SU-DHL-6 (cell line): ENCODE data around the gene UBE2E1.

Source experiments
- H2AFZ ChIP-seq: fragments of 200-600 bp; sonication (generic); 2 replicates; pipeline ENCODE4 v1.6.1; 2014; ENCODE audit warnings: low read depth, mild to moderate bottlenecking, moderate library complexity, mixed read lengths, antibody characterized with exemption, low read length; ENCODE audit not compliant: severe bottlenecking
- H3F3A ChIP-seq: fragments of 200-600 bp; shearing (Covaris generic); 2 replicates; pipeline ENCODE4 v1.6.0; 2016; ENCODE audit warnings: antibody characterized with exemption, mild to moderate bottlenecking; ENCODE audit not compliant: insufficient read depth
- H3K27ac ChIP-seq: fragments of 200-600 bp; sonication (generic); 2 replicates; pipeline ENCODE4 v1.5.1; 2016; ENCODE audit warnings: low read depth, mild to moderate bottlenecking, low read length, moderate library complexity, mixed read lengths
- H3K27me3 ChIP-seq: fragments of 200-600 bp; sonication (generic), shearing (Covaris generic); 2 replicates; pipeline ENCODE4 v1.6.0; 2014; ENCODE audit warnings: mild to moderate bottlenecking, low read length
- H3K36me3 ChIP-seq: fragments of 200-600 bp; sonication (generic); 2 replicates; pipeline ENCODE4 v1.6.1; 2014; ENCODE audit warnings: mild to moderate bottlenecking, low read length, mixed read lengths
- H3K4me2 ChIP-seq: fragments of 300-600, 200-600 bp; shearing (Covaris generic), sonication (generic); 2 replicates; pipeline ENCODE4 v1.6.0; 2014; ENCODE audit warnings: low read length, low read depth, mild to moderate bottlenecking; ENCODE audit not compliant: poor library complexity, severe bottlenecking
- H3K4me3 ChIP-seq: fragments of 200-600 bp; sonication (generic); 2 replicates; pipeline ENCODE4 v1.5.1; 2014; ENCODE audit warnings: antibody characterized with exemption, low read length, mild to moderate bottlenecking, mixed read lengths; ENCODE audit not compliant: insufficient read depth, poor library complexity, severe bottlenecking
- H3K79me2 ChIP-seq: fragments of 200-600 bp; sonication (generic); 2 replicates; pipeline ENCODE4 v1.6.1; 2014; ENCODE audit warnings: mild to moderate bottlenecking, low read length, moderate library complexity; ENCODE audit not compliant: insufficient read depth
- H3K9ac ChIP-seq: fragments of 200-600 bp; sonication (generic); 2 replicates; pipeline ENCODE4 v1.7.0; 2014; ENCODE audit warnings: mild to moderate bottlenecking, low read length
- H3K9me2 ChIP-seq: fragments of 200-600 bp; sonication (generic); replicated peaks from 2 replicates; pipeline ENCODE4 v1.6.1; 2014; ENCODE audit warnings: low read length; ENCODE audit not compliant: insufficient read depth
- H3K9me3 ChIP-seq: fragments of 200-600 bp; sonication (generic); 2 replicates; pipeline ENCODE4 v1.6.1; 2014; ENCODE audit warnings: low read length, mixed read lengths; ENCODE audit not compliant: insufficient read depth
- H4K20me1 ChIP-seq: fragments of 200-600 bp; sonication (generic); 2 replicates; pipeline ENCODE4 v1.6.1; 2014; ENCODE audit warnings: low read depth, mild to moderate bottlenecking, antibody characterized with exemption, low read length, moderate library complexity, mixed read lengths
- CTCF ChIP-seq: fragments of 200-600 bp; sonication (generic); IDR thresholded peaks from one replicate; pipeline ENCODE4 v1.5.1; 2017; ENCODE audit warnings: antibody characterized with exemption, mild to moderate bottlenecking, low read length, moderate library complexity; ENCODE audit not compliant: insufficient read depth, poor library complexity, severe bottlenecking
- EZH2phosphoT487 ChIP-seq: fragments of 200-600 bp; sonication (generic), shearing (Covaris generic); conservative IDR thresholded peaks from 2 replicates; pipeline ENCODE4 v1.6.1; 2018; ENCODE audit warnings: mild to moderate bottlenecking, antibody characterized with exemption, low read length, moderate library complexity, mixed read lengths

Gene UBE2E1

GRCh38 chr3:23778446-23778845 lies 27.3 kb upstream of the UBE2E1 start:
- Histone ChIP-seq H4K20me1 (no peaks in the 10 kb centered on the region), H3K9me2 (no peaks in the 10 kb centered on the region), H3K9me3 (no peaks in the 10 kb centered on the region), H3F3A (no peaks in the 10 kb centered on the region), H3K79me2 (no peaks in the 10 kb centered on the region), H3K36me3 (no peaks in the 10 kb centered on the region), H3K27ac (no peak overlapping the region), H2AFZ (no peak overlapping the region), H3K4me3 (no peak overlapping the region), H3K9ac (no peak overlapping the region), H3K27me3 (no peaks in the 10 kb centered on the region), H3K4me2 (no peak overlapping the region)
- TF ChIP-seq CTCF: no peak
- no peak for TF ChIP-seq EZH2phosphoT487

GRCh38 chr3:23779841-23780240 lies 25.9 kb upstream of the UBE2E1 start:
- Histone ChIP-seq H3K4me3 (no peak overlapping the region), H3K27ac (no peak overlapping the region), H3K79me2 (no peaks in the 10 kb centered on the region), H3F3A (no peaks in the 10 kb centered on the region), H3K27me3 (no peaks in the 10 kb centered on the region), H3K9me2 (no peaks in the 10 kb centered on the region), H2AFZ (no peak overlapping the region), H4K20me1 (no peaks in the 10 kb centered on the region), H3K9ac (no peak overlapping the region), H3K36me3 (no peaks in the 10 kb centered on the region), H3K9me3 (no peaks in the 10 kb centered on the region), H3K4me2 (no peak overlapping the region)
- TF ChIP-seq EZH2phosphoT487 (no peak), CTCF (no peak)

GRCh38 chr3:23781051-23781450 lies 24.7 kb upstream of the UBE2E1 start:
- no peaks in the 10 kb centered on the region for H3K79me2 ChIP-seq
- H2AFZ ChIP-seq: no peak overlapping the region
- TF ChIP-seq EZH2phosphoT487 (no peak), CTCF (no peak)

More at GRCh38 chr3:23781051-23781450, 24.7 kb upstream of the UBE2E1 start:
- Histone ChIP-seq H3K9me3 (no peaks in the 10 kb centered on the region), H3F3A (no peaks in the 10 kb centered on the region), H3K27me3 (no peaks in the 10 kb centered on the region), H3K27ac (no peak overlapping the region), H4K20me1 (no peaks in the 10 kb centered on the region), H3K4me2 (no peak overlapping the region), H3K4me3 (no peak overlapping the region), H3K36me3 (no peaks in the 10 kb centered on the region), H3K9me2 (no peaks in the 10 kb centered on the region), H3K9ac (no peak overlapping the region)
